WTC11 (cell line): ENCODE data around the gene ASCC3. TPM values are rescaled to one million over a fixed set of nuclear protein-coding genes. Genes with fewer than 3 reads are reported as not detected.
"Not testable (repeated sequence)": the region's sequence is repeated elsewhere in the genome, so short reads cannot be mapped to it uniquely, and the experiment has no call there.

Experiments used
- ATAC-seq: fragments of 200-7000 bp; cut with Tn5 transposase; 2 replicates; pipeline ENCODE4 v1.10.0; 2021; ENCODE audit warnings: mild to moderate bottlenecking, moderate library complexity
- CTCF ChIA-PET: fragments of 300-600 bp; sonication (Branson Sonifier 250); formaldehyde crosslinking; loops from one replicate; lab custom pipeline; 2021; ENCODE audit warnings: antibody characterized with exemption; lab: Charles Lee
- POLR2A ChIA-PET: fragments of 350-600 bp; sonication (Branson Sonifier 250); formaldehyde crosslinking; loops from one replicate; lab custom pipeline; 2021; ENCODE audit warnings: antibody characterized with exemption; lab: Charles Lee
- DNase-seq: peaks from one replicate; pipeline ENCODE4 v3.0.0; 2021; ENCODE audit warnings: low spot score
- H3K27ac Mint-ChIP-seq: 2 replicates; pipeline ENCODE4 v1.8.0; 2021; ENCODE audit warnings: mixed read lengths
- H3K27me3 Mint-ChIP-seq: 2 replicates; pipeline ENCODE4 v1.8.0; 2021; ENCODE audit warnings: low read depth, mild to moderate bottlenecking, moderate library complexity, mixed read lengths
- H3K36me3 Mint-ChIP-seq: 2 replicates; pipeline ENCODE4 v1.8.0; 2021; ENCODE audit warnings: mixed read lengths
- H3K4me1 Mint-ChIP-seq: 2 replicates; pipeline ENCODE4 v1.8.0; 2022; ENCODE audit warnings: mixed read lengths
- H3K4me3 Mint-ChIP-seq: 2 replicates; pipeline ENCODE4 v1.8.0; 2021; ENCODE audit warnings: mild to moderate bottlenecking, moderate library complexity, mixed read lengths
- H3K9me3 Mint-ChIP-seq: 2 replicates; pipeline ENCODE4 v1.8.0; 2021; ENCODE audit warnings: mixed read lengths
- ATF6 ChIP-seq: sonication (generic); formaldehyde crosslinking; IDR thresholded peaks from 2 replicates; pipeline ENCODE4 v1.8.1; 2023; ENCODE audit warnings: mild to moderate bottlenecking, missing genetic modification reagents
- CREM ChIP-seq: sonication (generic); formaldehyde crosslinking; IDR thresholded peaks from 2 replicates; pipeline ENCODE4 v1.8.1; 2022; ENCODE audit warnings: mild to moderate bottlenecking, missing genetic modification reagents, moderate library complexity
- ETV6 ChIP-seq: sonication (generic); formaldehyde crosslinking; IDR thresholded peaks from 2 replicates; pipeline ENCODE4 v1.8.1; 2022; ENCODE audit warnings: mild to moderate bottlenecking, missing genetic modification reagents
- FOXP1 ChIP-seq: sonication (generic); formaldehyde crosslinking; IDR thresholded peaks from 2 replicates; pipeline ENCODE4 v1.8.0; 2022; ENCODE audit warnings: missing genetic modification reagents, mild to moderate bottlenecking, moderate library complexity, borderline replicate concordance
- HMGXB4 ChIP-seq: sonication (generic); formaldehyde crosslinking; IDR thresholded peaks from 2 replicates; pipeline ENCODE4 v1.8.1; 2023; ENCODE audit warnings: mild to moderate bottlenecking, moderate library complexity, missing genetic modification reagents
- IRF1 ChIP-seq: sonication (generic); formaldehyde crosslinking; IDR thresholded peaks from 2 replicates; pipeline ENCODE4 v1.8.0; 2023; ENCODE audit warnings: missing genetic modification reagents
- MLX ChIP-seq: sonication (generic); formaldehyde crosslinking; IDR thresholded peaks from 2 replicates; pipeline ENCODE4 v1.8.1; 2023; ENCODE audit warnings: mild to moderate bottlenecking, missing genetic modification reagents, moderate library complexity
- MYBL2 ChIP-seq: sonication (generic); formaldehyde crosslinking; IDR thresholded peaks from 2 replicates; pipeline ENCODE4 v1.8.1; 2023; ENCODE audit warnings: mild to moderate bottlenecking, moderate library complexity, missing genetic modification reagents
- SMAD3 ChIP-seq: sonication (generic); formaldehyde crosslinking; IDR thresholded peaks from 2 replicates; pipeline ENCODE4 v1.8.0; 2022; ENCODE audit warnings: missing genetic modification reagents, mild to moderate bottlenecking, borderline replicate concordance
- SP1 ChIP-seq: sonication (generic); formaldehyde crosslinking; conservative IDR thresholded peaks from 2 replicates; pipeline ENCODE4 v1.8.1; 2022; ENCODE audit warnings: missing genetic modification reagents
- USF1 ChIP-seq: sonication (generic); formaldehyde crosslinking; IDR thresholded peaks from 2 replicates; pipeline ENCODE4 v1.8.0; 2022; ENCODE audit warnings: mild to moderate bottlenecking, missing genetic modification reagents
- USF2 ChIP-seq: sonication (generic); formaldehyde crosslinking; IDR thresholded peaks from 2 replicates; pipeline ENCODE4 v1.8.1; 2023; ENCODE audit warnings: mild to moderate bottlenecking, missing genetic modification reagents, moderate library complexity
- ZBTB43 ChIP-seq: sonication (generic); formaldehyde crosslinking; IDR thresholded peaks from 2 replicates; pipeline ENCODE4 v1.8.1; 2023; ENCODE audit warnings: mild to moderate bottlenecking, missing genetic modification reagents
- ZNF121 ChIP-seq: sonication (generic); formaldehyde crosslinking; IDR thresholded peaks from 2 replicates; pipeline ENCODE4 v1.8.0; 2023; ENCODE audit warnings: missing genetic modification reagents
- total RNA-seq: library from RNA; stranded (reverse); gene quantifications from 3 replicates; pipeline ENCODE4 v1.2.3, GENCODE V29; 2021

Gene ASCC3
- total RNA-seq, 1 experiment from 2014 or later, result 80.7 TPM

GRCh38 chr6:100768816-100769351, 112.2 kb downstream of the ASCC3 start:
- ChIA-PET POLR2A (no interaction called here), CTCF (no interaction called here)
- TF ChIP-seq USF1 (CRISPR knock-in tag) (no peak), CREM (CRISPR knock-in tag) (no peak), IRF1 (CRISPR knock-in tag) (no peak), HMGXB4 (CRISPR knock-in tag) (no peak), USF2 (CRISPR knock-in tag) (no peak), SP1 (no peak), ZBTB43 (CRISPR knock-in tag) (no peak), ZNF121 (CRISPR knock-in tag) (no peak)
- Mint-ChIP-seq H3K4me3 (no peak overlapping the region), H3K27ac (no peak overlapping the region), H3K4me1 (peaks cover 15% of the 10 kb centered on the region), H3K27me3 (no peaks in the 10 kb centered on the region), H3K36me3 (peaks cover 37% of the 10 kb centered on the region), H3K9me3 (peaks cover 19% of the 10 kb centered on the region)
- no peak for ATAC-seq
- no peak for DNase-seq

GRCh38 chr6:100763617-100764241, 117.4 kb downstream of the ASCC3 start:
- POLR2A ChIA-PET, result no interaction called here
- H3K9me3 Mint-ChIP-seq, result peaks cover 36% of the 10 kb centered on the region
- H3K4me3 Mint-ChIP-seq, result no peak overlapping the region
- peaks cover 19% of the 10 kb centered on the region for H3K4me1 Mint-ChIP-seq
- CTCF ChIA-PET, result no interaction called here
- TF ChIP-seq ATF6 (CRISPR knock-in tag), result no peak
- TF ChIP-seq, all 79 proteins: peak for 0
- peak; percentile 86 for ATAC-seq
- no peaks in the 10 kb centered on the region for H3K27me3 Mint-ChIP-seq
- no peak for DNase-seq
- H3K36me3 Mint-ChIP-seq, result peaks cover 79% of the 10 kb centered on the region
- peak overlapping the region; percentile 30; the same call in 1 of the 2 replicates for H3K27ac Mint-ChIP-seq

- peaks cover 82% of the 10 kb centered on the region for H3K36me3 Mint-ChIP-seq
- H3K27me3 Mint-ChIP-seq, result no peaks in the 10 kb centered on the region
- no peak for ATAC-seq
- DNase-seq, result no peak
- H3K9me3 Mint-ChIP-seq, result peaks cover 41% of the 10 kb centered on the region
- no peak overlapping the region for H3K4me3 Mint-ChIP-seq
- TF ChIP-seq IRF1 (CRISPR knock-in tag), result no peak
- TF ChIP-seq SMAD3 (CRISPR knock-in tag), result no peak
- TF ChIP-seq MLX (CRISPR knock-in tag), result no peak
- TF ChIP-seq MYBL2 (CRISPR knock-in tag), result no peak
- TF ChIP-seq ETV6 (CRISPR knock-in tag), result no peak
- no peak for TF ChIP-seq FOXP1 (CRISPR knock-in tag)
- peaks cover 19% of the 10 kb centered on the region for H3K4me1 Mint-ChIP-seq
- POLR2A ChIA-PET, result no interaction called here
- no peak overlapping the region; the same call in 1 of the 2 replicates for H3K27ac Mint-ChIP-seq
- CTCF ChIA-PET, result no interaction called here
Observed at GRCh38 chr6:100761841-100762240, 119.3 kb downstream of the ASCC3 start.

GRCh38 chr6:100758386-100758785, 122.7 kb downstream of the ASCC3 start:
- H3K27ac Mint-ChIP-seq, ATAC-seq, POLR2A ChIA-PET, CTCF ChIA-PET, H3K27me3 Mint-ChIP-seq, H3K4me3 Mint-ChIP-seq, H3K4me1 Mint-ChIP-seq, DNase-seq: not testable (repeated sequence)
- peaks cover 56% of the 10 kb centered on the region for H3K36me3 Mint-ChIP-seq
- H3K9me3 Mint-ChIP-seq, result peaks cover 18% of the 10 kb centered on the region
